GM18951 (cell line): ENCODE data around the gene DLST.

Experiments used
- POLR2A ChIP-seq: IDR thresholded peaks from 4 replicates; pipeline ENCODE4 v1.6.1; 2011; ENCODE audit warnings: mild to moderate bottlenecking; ENCODE audit not compliant: insufficient read length, insufficient read depth; ENCODE audit errors: extremely low read depth
- in situ Hi-C: fragments of 300-500 bp; cut with MboI; formaldehyde crosslinking; loops from one replicate; pipeline ENCODE4 v1.12.0; 2022; ENCODE audit warnings: low sequenced_read_pairs, mixed read lengths, inconsistent platforms; ENCODE audit not compliant: unreplicated experiment

DLST gene

DNA sequence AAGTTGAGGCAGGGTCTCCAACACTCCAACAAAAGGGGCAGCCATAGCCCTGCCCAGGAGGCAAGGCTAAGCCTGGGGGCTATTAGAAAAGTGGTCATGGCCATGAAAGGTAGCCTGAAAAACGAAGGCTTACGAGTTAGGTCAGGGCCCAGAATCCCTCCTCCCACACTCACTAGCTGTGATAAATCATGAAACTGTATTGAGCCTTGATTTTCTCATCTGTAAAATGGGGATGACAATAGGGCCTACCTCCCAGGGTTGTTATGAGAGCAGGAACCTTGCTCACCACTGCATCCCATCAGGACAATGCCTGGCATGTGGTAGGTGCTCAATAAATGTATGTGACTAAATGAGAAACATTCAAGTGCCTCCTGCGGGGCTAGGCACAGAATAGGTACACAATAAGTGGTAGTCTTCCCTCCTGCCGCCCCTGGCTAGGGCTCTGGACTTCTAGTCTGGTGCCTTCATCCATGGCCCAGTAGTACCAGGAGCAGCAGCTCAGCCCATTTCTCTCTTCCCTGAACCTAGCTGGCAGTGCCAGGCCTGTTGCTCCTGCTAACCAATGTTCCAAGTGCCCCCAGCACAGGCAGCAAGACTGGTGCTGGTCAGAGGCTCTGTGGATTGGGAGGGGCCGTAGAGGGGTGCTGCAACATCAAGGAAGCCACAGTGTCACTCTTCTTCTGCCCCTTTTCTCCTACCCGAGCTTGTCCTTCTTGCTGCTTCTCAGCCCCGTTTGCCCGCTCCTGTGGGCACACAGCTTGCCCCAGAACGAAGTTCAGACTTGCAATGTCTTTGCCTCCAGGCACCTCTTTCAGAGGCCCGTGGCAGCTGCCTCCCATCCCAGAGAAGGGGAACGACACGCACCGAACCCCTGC is 65.9 kb downstream of the DLST start:
- TF ChIP-seq POLR2A: no peak
- in situ Hi-C loops: no loop called here

DNA sequence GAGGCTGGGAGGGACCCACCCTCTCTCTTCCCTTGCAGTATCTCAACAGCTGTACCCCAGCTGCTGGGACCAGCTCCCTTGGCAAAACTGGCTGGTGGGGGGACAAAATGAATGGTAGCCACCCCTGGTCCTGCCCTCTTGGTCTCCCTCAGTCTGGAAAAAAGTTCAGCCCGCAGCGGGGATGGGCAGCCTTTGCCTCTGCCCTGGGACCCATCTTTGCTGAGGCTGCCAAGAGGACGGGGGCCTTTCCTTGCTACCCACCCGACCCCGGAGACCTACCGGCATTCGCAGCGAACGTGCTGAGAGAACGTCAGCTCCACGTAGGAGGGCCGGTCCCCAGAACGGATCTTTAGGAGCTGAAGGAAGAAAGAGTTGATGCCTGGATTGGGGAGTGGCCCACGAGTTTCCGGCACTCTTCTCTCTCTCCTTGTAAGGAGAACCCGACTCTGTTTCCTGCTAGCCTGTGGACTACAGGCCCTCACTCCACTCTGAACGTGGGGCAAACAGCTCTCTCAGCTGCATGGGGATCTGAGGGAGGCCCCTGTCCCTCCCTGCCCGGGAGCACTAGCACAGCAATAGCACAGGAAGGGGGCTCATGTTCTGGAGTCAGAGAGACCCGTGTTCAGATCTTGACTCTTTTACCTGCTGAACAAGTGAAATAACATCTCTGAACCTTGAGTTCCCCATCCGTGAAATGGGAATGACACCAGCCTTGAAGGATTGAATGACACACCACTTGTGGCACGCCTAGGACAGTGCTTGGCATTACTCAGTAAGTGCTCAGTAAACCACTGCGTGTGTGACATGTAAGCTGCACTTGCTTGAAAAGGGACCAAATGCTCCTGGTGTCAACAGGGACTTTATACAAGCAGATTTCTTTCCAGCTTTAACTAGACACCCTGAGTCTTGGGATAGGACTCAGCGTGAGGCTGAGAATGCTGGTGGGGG is 66.8 kb downstream of the DLST start:
- no peak for TF ChIP-seq POLR2A
- in situ Hi-C loops: no loop called here

GRCh38 chr14:74949191-74949601 is 67.5 kb downstream of the DLST start:
- in situ Hi-C loops: no loop called here

GRCh38 chr14:74949859-74950573 is 68.3 kb downstream of the DLST start:
- in situ Hi-C loops: no loop called here
- TF ChIP-seq POLR2A: no peak

More at GRCh38 chr14:74949191-74949601, 67.5 kb downstream of the DLST start:
- TF ChIP-seq POLR2A: no peak

GRCh38 chr14:74950795-74951442 is 69.2 kb downstream of the DLST start:
- in situ Hi-C loops: no loop called here
- no peak for TF ChIP-seq POLR2A

DNA sequence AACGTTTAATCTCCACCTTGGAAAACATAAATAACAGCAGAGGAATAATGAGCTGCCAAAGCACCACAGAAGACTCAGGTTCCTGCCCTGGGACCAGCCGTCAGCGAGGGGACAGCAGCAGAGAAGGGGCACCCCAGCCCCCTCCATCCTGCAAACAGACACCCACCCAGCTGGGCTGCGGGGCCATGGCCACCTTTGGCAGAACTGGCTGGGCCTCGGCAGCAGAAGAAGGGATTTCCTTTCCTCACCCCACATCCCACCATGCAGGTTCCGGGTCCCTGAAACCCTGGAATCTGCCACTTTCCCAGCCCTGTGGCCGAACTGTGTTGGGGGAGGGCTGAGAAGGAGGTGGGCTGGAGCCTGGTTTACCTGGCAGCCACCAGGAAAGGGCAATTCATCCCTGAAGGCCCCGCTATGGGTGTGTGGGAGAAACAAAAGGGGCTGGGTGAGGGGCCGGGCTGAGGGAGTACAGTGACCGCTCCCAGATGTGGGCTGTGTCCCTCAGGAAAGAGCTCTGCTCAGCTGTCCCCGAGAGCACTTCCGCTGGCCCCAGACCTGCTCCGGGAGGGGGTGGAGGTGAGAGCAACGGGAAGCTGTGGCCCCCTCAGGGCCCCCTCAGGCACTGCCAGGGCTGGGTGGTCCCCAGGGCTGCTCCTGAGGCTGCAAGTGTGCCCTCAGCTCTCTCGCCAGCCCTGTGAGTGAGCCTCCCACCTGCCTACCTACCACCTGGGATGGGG is 69.9 kb downstream of the DLST start:
- in situ Hi-C loops: no loop called here
- TF ChIP-seq POLR2A: no peak

GRCh38 chr14:74952180-74952665 is 70.5 kb downstream of the DLST start:
- in situ Hi-C loops: no loop called here
- TF ChIP-seq POLR2A: no peak

DNA sequence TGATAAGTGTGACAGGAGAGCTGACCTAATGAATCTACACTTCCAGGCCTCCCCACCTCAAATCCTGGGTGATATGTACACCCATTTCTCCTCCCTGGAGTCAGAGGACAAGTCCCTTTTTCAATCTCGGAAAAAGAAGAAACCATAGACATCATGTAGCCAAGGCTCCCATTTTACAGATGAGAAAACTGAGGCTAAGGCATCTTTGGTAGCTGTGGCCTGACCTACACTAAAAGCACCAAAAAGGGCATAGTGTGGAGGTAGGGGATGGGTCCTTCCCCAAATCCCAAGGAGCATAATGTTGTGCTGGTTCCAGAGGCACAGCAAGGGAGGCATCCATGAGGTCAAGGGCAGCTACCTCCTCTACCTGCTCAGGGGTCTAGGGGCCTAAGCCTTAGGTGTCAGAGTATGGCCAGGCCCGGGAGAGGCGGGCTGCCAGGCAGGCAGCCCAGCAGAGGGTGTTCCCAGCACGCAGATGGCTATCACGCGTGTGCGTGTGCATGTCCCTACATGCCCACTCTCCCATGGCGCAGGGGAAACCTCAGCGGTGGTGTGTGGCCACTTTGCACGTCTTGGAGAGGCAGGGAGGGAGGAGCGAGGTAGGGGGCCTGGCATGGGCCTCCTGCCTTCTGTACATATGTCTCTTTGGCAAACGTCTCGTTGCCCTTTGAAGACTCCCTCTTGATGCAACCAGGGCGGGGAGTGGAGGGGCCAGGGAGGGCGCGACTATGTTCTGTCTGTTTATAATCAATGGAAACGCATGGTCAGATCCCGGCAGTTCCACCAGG is 71.2 kb downstream of the DLST start:
- in situ Hi-C loops: no loop called here
- TF ChIP-seq POLR2A: no peak
